Liver (tissue), 9 donors: ENCODE data around the gene LTO1. TPM values are rescaled to one million over a fixed set of nuclear protein-coding genes. Genes with fewer than 3 reads are reported as not detected.

Experiments used
- DNase-seq: peaks from one replicate; pipeline ENCODE4 v3.0.0-alpha.2; 2017; ENCODE audit warnings: low spot score
- H3K27ac ChIP-seq, 2 donors: one replicate each; pipeline ENCODE4 v1.7.0; 2013; ENCODE audit warnings: inconsistent platforms in 2 of 2, low read length in 2 of 2, control low read depth in 1 of 2, low read depth in 1 of 2, mild to moderate bottlenecking in 1 of 2
- H3K27me3 ChIP-seq, 4 donors: one replicate each; pipeline versions ENCODE4 v1.6.1 to v1.7.0; 2013; ENCODE audit warnings: low read length in 3 of 4, inconsistent platforms in 1 of 4, mild to moderate bottlenecking in 1 of 4, moderate library complexity in 1 of 4; ENCODE audit not compliant: control insufficient read depth in 4 of 4, insufficient read depth in 4 of 4
- H3K36me3 ChIP-seq, 4 donors: one replicate each; pipeline versions ENCODE4 v1.6.1 to v1.7.0; 2013; ENCODE audit warnings: low read length in 3 of 4, mild to moderate bottlenecking in 3 of 4, low read depth in 1 of 4, moderate library complexity in 1 of 4; ENCODE audit not compliant: control insufficient read depth in 4 of 4, insufficient read depth in 3 of 4
- H3K4me1 ChIP-seq, 4 donors: one replicate each; pipeline versions ENCODE4 v1.6.1 to v1.7.0; 2013; ENCODE audit warnings: low read length in 3 of 4, mild to moderate bottlenecking in 3 of 4, moderate library complexity in 1 of 4; ENCODE audit not compliant: control insufficient read depth in 4 of 4, insufficient read depth in 4 of 4
- H3K4me3 ChIP-seq, 3 donors: one replicate each; pipeline versions ENCODE4 v1.6.1 to v1.7.0; 2013; ENCODE audit warnings: low read length in 3 of 3, control low read depth in 1 of 3, low read depth in 1 of 3, mild to moderate bottlenecking in 1 of 3
- H3K9ac ChIP-seq, 2 donors: one replicate each; pipeline ENCODE4 v1.7.0; 2013; ENCODE audit warnings: low read length in 2 of 2, mild to moderate bottlenecking in 2 of 2, moderate library complexity in 2 of 2, control low read depth in 1 of 2, low read depth in 1 of 2
- H3K9me3 ChIP-seq, 4 donors: one replicate each; pipeline versions ENCODE4 v1.6.1 to v1.7.0; 2013; ENCODE audit warnings: low read length in 3 of 4; ENCODE audit not compliant: control insufficient read depth in 4 of 4
- ATF3 ChIP-seq: IDR thresholded peaks from 2 replicates; pipeline ENCODE4 v1.6.1; 2016; ENCODE audit warnings: antibody characterized with exemption
- CTCF ChIP-seq: fragments of 150-350 bp; IDR thresholded peaks from 2 replicates; pipeline ENCODE4 v1.5.1; 2017; ENCODE audit warnings: improper control_type of control experiment, low read depth, low read length; ENCODE audit not compliant: missing input control
- EGR1 ChIP-seq, 2 donors: IDR thresholded peaks; 2 replicates each; pipeline ENCODE4 v1.6.1; 2016 to 2018; ENCODE audit warnings: antibody characterized with exemption in 2 of 2, low read depth in 2 of 2
- FOXA1 ChIP-seq: IDR thresholded peaks from 2 replicates; pipeline ENCODE4 v1.6.1; 2016; ENCODE audit warnings: antibody characterized with exemption
- FOXA2 ChIP-seq: IDR thresholded peaks from 2 replicates; pipeline ENCODE4 v1.6.1; 2016; ENCODE audit warnings: antibody characterized with exemption
- GABPA ChIP-seq, 2 donors: IDR thresholded peaks in 1 of 2; conservative IDR thresholded peaks in 1 of 2; 2 replicates each; pipeline ENCODE4 v1.6.1; 2016; ENCODE audit warnings: antibody characterized with exemption in 2 of 2, mild to moderate bottlenecking in 1 of 2, moderate library complexity in 1 of 2
- HNF4A ChIP-seq, 2 donors: conservative IDR thresholded peaks; 2 replicates each; pipeline ENCODE4 v1.6.1; 2016; ENCODE audit warnings: antibody characterized with exemption in 2 of 2, mild to moderate bottlenecking in 2 of 2
- HNF4G ChIP-seq: IDR thresholded peaks from 2 replicates; pipeline ENCODE4 v1.6.1; 2016; ENCODE audit warnings: antibody characterized with exemption
- JUND ChIP-seq, 2 donors: IDR thresholded peaks; 2 replicates each; pipeline ENCODE4 v1.6.1; 2016; ENCODE audit warnings: antibody characterized with exemption in 2 of 2
- MAX ChIP-seq: IDR thresholded peaks from 2 replicates; pipeline ENCODE4 v1.6.1; 2016; ENCODE audit warnings: antibody characterized with exemption
- NR2F2 ChIP-seq: IDR thresholded peaks from 2 replicates; pipeline ENCODE4 v1.6.1; 2016; ENCODE audit warnings: antibody characterized with exemption
- RAD21 ChIP-seq, 2 donors: IDR thresholded peaks; 2 replicates each; pipeline ENCODE4 v1.6.1; 2016; ENCODE audit warnings: antibody characterized with exemption in 2 of 2, mild to moderate bottlenecking in 2 of 2
- REST ChIP-seq: IDR thresholded peaks from 2 replicates; pipeline ENCODE4 v1.6.1; 2016; ENCODE audit warnings: antibody characterized with exemption, mild to moderate bottlenecking
- RXRA ChIP-seq, 2 donors: IDR thresholded peaks; 2 replicates each; pipeline ENCODE4 v1.6.1; 2017 to 2018; ENCODE audit warnings: antibody characterized with exemption in 2 of 2, mild to moderate bottlenecking in 1 of 2
- SP1 ChIP-seq: IDR thresholded peaks from 2 replicates; pipeline ENCODE4 v1.6.1; 2018; ENCODE audit warnings: antibody characterized with exemption, mild to moderate bottlenecking
- TAF1 ChIP-seq: conservative IDR thresholded peaks from 2 replicates; pipeline ENCODE4 v1.6.1; 2016; ENCODE audit warnings: antibody characterized with exemption, mild to moderate bottlenecking
- YY1 ChIP-seq: IDR thresholded peaks from 2 replicates; pipeline ENCODE4 v1.6.1; 2016; ENCODE audit warnings: antibody characterized with exemption, mild to moderate bottlenecking
- ZBTB33 ChIP-seq: IDR thresholded peaks from 2 replicates; pipeline ENCODE4 v1.6.1; 2016; ENCODE audit warnings: antibody characterized with exemption
- WGBS: extraction: QIAGEN DNeasy Blood & Tissue Kit; methylation state at CpG from one replicate; pipeline ENCODE4 v1.1.7; 2013; 5-methylcytosine and 5-hydroxymethylcytosine counted together
- polyA plus RNA-seq, 2 donors: library from polyadenylated mRNA; stranded (reverse) in 1 of 2; unstranded in 1 of 2; fragments of 200-250 nt in 1 of 2; fragments of >200 nt in 1 of 2; fragmentation: Nextera tagmentation in 1 of 2; extraction: Ambion mirVana in 1 of 2; gene quantifications; one replicate each; pipeline versions ENCODE4 v1.2.1 to v1.2.3, GENCODE V29; 2013 to 2015
- total RNA-seq, 2 donors: library from RNA; depleted of rRNA; stranded (reverse); fragments of >200 nt; gene quantifications; one replicate each; pipeline ENCODE4 v1.2.3, GENCODE V29; 2014
- donor health status: healthy.
- donor health status: healthy.
- donor health status: healthy.
- donor health status: healthy.
- donor health status: healthy.

LTO1 gene
- total and polyA plus RNA-seq, 4 donors: 4.9 to 12.3 (median 7.3) TPM

- Histone ChIP-seq H3K9me3 (no peaks in the 10 kb centered on the region), H3K27ac (no peak overlapping the region), H3K36me3 (peaks cover 14 to 49% (median 42%) of the 10 kb centered on the region in 4 donors), H3K9ac (no peak overlapping the region), H3K4me1 (peaks cover 0 to 6% (median 4%) of the 10 kb centered on the region in 4 donors), H3K4me3 (no peak overlapping the region), H3K27me3 (no peaks in the 10 kb centered on the region)
- TF ChIP-seq RXRA (IDR thresholded peaks at IDR 0.05) (no peak), TAF1 (no peak), CTCF (no peak), YY1 (no peak), GABPA (IDR thresholded peaks at IDR 0.05 in 1 of 2, conservative IDR thresholded peaks at IDR 0.05 in 1 of 2) (no peak), NR2F2 (no peak), EGR1 (IDR thresholded peaks at IDR 0.05; ENCODE audit: low read depth in 2 of 2) (no peak), FOXA1 (no peak), FOXA2 (no peak), MAX (no peak), HNF4A (conservative IDR thresholded peaks at IDR 0.05) (no peak), JUND (IDR thresholded peaks at IDR 0.05) (no peak), ZBTB33 (no peak), HNF4G (no peak), RAD21 (IDR thresholded peaks at IDR 0.05) (no peak), SP1 (no peak), REST (no peak), ATF3 (no peak)
- DNase-seq: no peak
- WGBS: 94% methylated on average over 15 of the region's 15 CpGs
Observed at GRCh38 chr11:69651834-69652620, 23.1 kb downstream of the LTO1 start.
